Measurements from ENCODE around the gene KRT12.
"Not testable (repeated sequence)": the region's sequence is repeated elsewhere in the genome, so short reads cannot be mapped to it uniquely, and the experiment has no call there.

KRT12 gene

GRCh38 chr17:40814657-40815056 is 52.4 kb downstream of the KRT12 start:
- DNase-seq (ENCODE audit: low spot score): not testable (repeated sequence)

- no peak for DNase-seq (ENCODE audit: low spot score)
Observed at GRCh38 chr17:40813804-40814203, 53.2 kb downstream of the KRT12 start.

GRCh38 chr17:40812639-40813038 is 54.4 kb downstream of the KRT12 start:
- DNase-seq (ENCODE audit: low spot score): no peak

All from HuH-7 (cell line).